HCT116 (cell line): ENCODE measurements around the gene RPS6KA6. TPM values are rescaled to one million over a fixed set of nuclear protein-coding genes. Genes with fewer than 3 reads are reported as not detected.

ENCODE experiments used
- ATAC-seq: fragments of 200-7000 bp; cut with Tn5 transposase; 2 replicates; pipeline ENCODE4 v1.9.1; 2020; ENCODE audit warnings: mild to moderate bottlenecking, moderate library complexity
- BruUV-seq: library from RNA; stranded (reverse); fragments of 400-500 nt; replicated peaks from 2 replicates; lab custom pipeline; 2021; lab: Mats Ljungman, UMichigan
- CTCF ChIA-PET: fragments of 300-600 bp; sonication (Branson Sonifier 250); formaldehyde crosslinking; loops from one replicate; lab custom pipeline; 2021; ENCODE audit warnings: antibody characterized with exemption; lab: Charles Lee
- POLR2A ChIA-PET: fragments of 300-600, 350-600 bp; sonication (Branson Sonifier 250); formaldehyde crosslinking; loops from one replicate; lab custom pipeline; 2021; ENCODE audit warnings: antibody characterized with exemption; lab: Charles Lee
- RAD21 ChIA-PET, 2 experiments: fragments of 300-600 bp; sonication (Branson Sonifier 250); formaldehyde crosslinking; loops; one replicate each; lab custom pipeline; 2023; ENCODE audit warnings: low total read pairs in 2 of 2; ENCODE audit not compliant: uncharacterized antibody in 2 of 2, unreplicated experiment in 2 of 2, low non-redundant PET in 1 of 2; lab: Charles Lee
- DNase-seq: peaks from one replicate; pipeline ENCODE4 v3.0.0-alpha.2; 2010; ENCODE audit warnings: low read depth, low spot score
- H2AFZ ChIP-seq: fragments of 200-600 bp; shearing (Covaris generic), sonication (generic); 2 replicates; pipeline ENCODE4 v1.6.1; 2017; ENCODE audit warnings: low read depth, mixed run types, mixed read lengths, antibody characterized with exemption, low read length; ENCODE audit not compliant: poor library complexity, severe bottlenecking
- H3K27ac ChIP-seq: 2 replicates; pipeline ENCODE4 v1.5.1; 2012; ENCODE audit warnings: low read depth, low read length
- H3K27me3 ChIP-seq: fragments of 200-600 bp; sonication (generic); 2 replicates; pipeline ENCODE4 v1.6.1; 2016; ENCODE audit warnings: mixed run types, low read length, mixed read lengths; ENCODE audit not compliant: insufficient read depth
- H3K36me3 ChIP-seq, 2 experiments: fragments of 200-500 bp in 1 of 2; fragments of 200-600 bp in 1 of 2; sonication (Bioruptor generic) in 1 of 2; sonication (generic) in 1 of 2; 2 replicates each; pipeline versions ENCODE4 v1.5.1 to v1.6.1; 2014 to 2016; ENCODE audit warnings: low read length in 2 of 2, inconsistent platforms in 1 of 2, mixed read lengths in 1 of 2, mixed run types in 1 of 2; ENCODE audit not compliant: insufficient read depth in 2 of 2, control insufficient read depth in 1 of 2
- H3K4me1 ChIP-seq, 2 experiments: fragments of 200-600 bp in 1 of 2; sonication (generic) in 1 of 2; 2 replicates each; pipeline versions ENCODE4 v1.5.1 to v1.6.1; 2012 to 2017; ENCODE audit warnings: low read length in 2 of 2, inconsistent platforms in 1 of 2, mild to moderate bottlenecking in 1 of 2, mixed read lengths in 1 of 2, mixed run types in 1 of 2, moderate library complexity in 1 of 2; ENCODE audit not compliant: insufficient read depth in 2 of 2, control insufficient read depth in 1 of 2
- H3K4me2 ChIP-seq: fragments of 200-600 bp; sonication (generic); 2 replicates; pipeline ENCODE4 v1.6.1; 2017; ENCODE audit warnings: mixed run types, low read length, mixed read lengths
- H3K4me3 ChIP-seq, 2 experiments: fragments of 200-600 bp in 1 of 2; sonication (generic) in 1 of 2; replicated peaks in 1 of 2; 2 replicates each; pipeline ENCODE4 v1.5.1; 2011 to 2016; ENCODE audit warnings: low read length in 2 of 2, control low read depth in 1 of 2, low read depth in 1 of 2, mild to moderate bottlenecking in 1 of 2, mixed read lengths in 1 of 2, mixed run types in 1 of 2
- H3K79me2 ChIP-seq: fragments of 200-600 bp; sonication (generic); 2 replicates; pipeline ENCODE4 v1.6.1; 2017; ENCODE audit warnings: mild to moderate bottlenecking, mixed run types, low read length, moderate library complexity, mixed read lengths; ENCODE audit not compliant: insufficient read depth
- H3K9ac ChIP-seq: fragments of 200-600 bp; sonication (generic); 2 replicates; pipeline ENCODE4 v1.6.1; 2016; ENCODE audit warnings: low read length, mixed read lengths
- H3K9me2 ChIP-seq: fragments of 200-600 bp; sonication (generic), shearing (Covaris generic); 2 replicates; pipeline ENCODE4 v1.6.1; 2017; ENCODE audit warnings: mixed run types, mild to moderate bottlenecking, moderate library complexity; ENCODE audit not compliant: insufficient read depth
- H3K9me3 ChIP-seq, 2 experiments: fragments of 200-500 bp in 1 of 2; fragments of 200-600 bp in 1 of 2; sonication (Bioruptor generic) in 1 of 2; sonication (generic) in 1 of 2; 2 replicates each; pipeline ENCODE4 v1.6.1; 2014 to 2017; ENCODE audit warnings: low read length in 2 of 2, mixed read lengths in 2 of 2, inconsistent platforms in 1 of 2, low read depth in 1 of 2, mild to moderate bottlenecking in 1 of 2, mixed run types in 1 of 2, moderate library complexity in 1 of 2; ENCODE audit not compliant: control insufficient read depth in 1 of 2, insufficient read depth in 1 of 2
- H4K20me1 ChIP-seq: fragments of 200-600 bp; sonication (generic), shearing (Covaris generic); 2 replicates; pipeline ENCODE4 v1.6.1; 2017; ENCODE audit warnings: mixed run types, mild to moderate bottlenecking, moderate library complexity; ENCODE audit not compliant: insufficient read depth
- CEBPB ChIP-seq: IDR thresholded peaks from 2 replicates; pipeline ENCODE4 v1.6.1; 2012; ENCODE audit warnings: low read depth
- EGR1 ChIP-seq: IDR thresholded peaks from 2 replicates; pipeline ENCODE4 v1.6.1; 2012; ENCODE audit warnings: low read depth
- ELF1 ChIP-seq: IDR thresholded peaks from 2 replicates; pipeline ENCODE4 v1.6.1; 2012; ENCODE audit warnings: low read depth, borderline replicate concordance
- EZH2phosphoT487 ChIP-seq: fragments of 200-600 bp; IDR thresholded peaks from 2 replicates; pipeline ENCODE4 v1.6.1; 2018; ENCODE audit warnings: antibody characterized with exemption, borderline replicate concordance
- FOSL1 ChIP-seq: IDR thresholded peaks from 2 replicates; pipeline ENCODE4 v1.6.1; 2012; ENCODE audit warnings: low read depth
- MAX ChIP-seq: IDR thresholded peaks from 2 replicates; pipeline ENCODE4 v1.6.1; 2012
- POLR2AphosphoS5 ChIP-seq: IDR thresholded peaks from 2 replicates; pipeline ENCODE4 v1.6.1; 2011; ENCODE audit warnings: mild to moderate bottlenecking, low read depth, low read length, moderate library complexity
- SIN3A ChIP-seq: IDR thresholded peaks from 2 replicates; pipeline ENCODE4 v1.6.1; 2012; ENCODE audit warnings: low read depth
- TCF7L2 ChIP-seq: IDR thresholded peaks from 2 replicates; pipeline ENCODE4 v1.7.0; 2011; ENCODE audit warnings: borderline replicate concordance, inconsistent platforms; ENCODE audit not compliant: insufficient read depth, insufficient read length; ENCODE audit errors: extremely low read depth
- ZNF274 ChIP-seq: fragments of 200-500 bp; sonication (Bioruptor generic); IDR thresholded peaks from 2 replicates; pipeline ENCODE4 v1.6.1; 2014; ENCODE audit warnings: mild to moderate bottlenecking, low read depth, low read length, inconsistent platforms
- intact Hi-C: fragments of 100-400 bp; cut with micrococcal nuclease; formaldehyde crosslinking; loops from 2 replicates; pipeline ENCODE4 v1.10.0; 2022
- total RNA-seq: library from RNA; stranded (reverse); gene quantifications from one replicate; pipeline ENCODE4 v1.2.1, GENCODE V29; 2021; ENCODE audit not compliant: unreplicated experiment

The RPS6KA6 gene
- total RNA-seq, 1 experiment from 2014 or later: not detected

- H3K9me3 ChIP-seq: no peaks in the 10 kb centered on the region
- ATAC-seq (no peak), DNase-seq (no peak)
- H3K4me1 ChIP-seq: no peaks in the 10 kb centered on the region
- H3K79me2 ChIP-seq: no peaks in the 10 kb centered on the region
- intact Hi-C loops: no loop called here
- no peaks in the 10 kb centered on the region for H3K36me3 ChIP-seq
- H3K9me2 ChIP-seq: no peaks in the 10 kb centered on the region
- no peak for TF ChIP-seq EGR1
- no peak for TF ChIP-seq TCF7L2
- no peak for TF ChIP-seq ELF1
- TF ChIP-seq EZH2phosphoT487: no peak
- TF ChIP-seq CEBPB: no peak
- TF ChIP-seq POLR2AphosphoS5: no peak
- no peak for TF ChIP-seq MAX
- no peak for TF ChIP-seq SIN3A
- TF ChIP-seq FOSL1: no peak
- H3K9ac ChIP-seq: no peak overlapping the region
- RAD21 ChIA-PET: no interaction called here
- H3K27ac ChIP-seq: no peak overlapping the region
- POLR2A ChIA-PET: no interaction called here
- H3K27me3 ChIP-seq: no peaks in the 10 kb centered on the region
- BruUV-seq: no TSS peak
- CTCF ChIA-PET: no interaction called here
- H3K4me2 ChIP-seq: no peak overlapping the region
- no peaks in the 10 kb centered on the region for H4K20me1 ChIP-seq
- H3K4me3 ChIP-seq: no peak overlapping the region
- no peak overlapping the region for H2AFZ ChIP-seq
Measured at GRCh38 chrX:84219551-84219950, 31.6 kb upstream of the RPS6KA6 start.

- H3K27me3 ChIP-seq: no peaks in the 10 kb centered on the region
- H3K9ac ChIP-seq: no peak overlapping the region
- H3K4me3 ChIP-seq: no peak overlapping the region
- TF ChIP-seq CEBPB (no peak), SIN3A (no peak), ZNF274 (no peak), EZH2phosphoT487 (no peak)
- H3K79me2 ChIP-seq: no peaks in the 10 kb centered on the region
- DNase-seq (no peak), ATAC-seq (no peak)
- RAD21 ChIA-PET: no interaction called here
- no peaks in the 10 kb centered on the region for H3K9me2 ChIP-seq
- no peaks in the 10 kb centered on the region for H3K4me1 ChIP-seq
- H3K36me3 ChIP-seq: no peaks in the 10 kb centered on the region
- no peak overlapping the region for H2AFZ ChIP-seq
- BruUV-seq: no TSS peak
- no peak overlapping the region for H3K4me2 ChIP-seq
- H4K20me1 ChIP-seq: no peaks in the 10 kb centered on the region
- CTCF ChIA-PET: no interaction called here
- intact Hi-C loops: no loop called here
- POLR2A ChIA-PET: no interaction called here
- no peaks in the 10 kb centered on the region for H3K9me3 ChIP-seq
- no peak overlapping the region for H3K27ac ChIP-seq
Measured at GRCh38 chrX:84218726-84219125, 30.7 kb upstream of the RPS6KA6 start.
